Fibroblast of lung (primary cell): ENCODE data around the gene AURKB. TPM values are rescaled to one million over a fixed set of nuclear protein-coding genes. Genes with fewer than 3 reads are reported as not detected.
A peak's percentile ranks its signal among the peaks of the same experiment; 100 is the strongest.

Source experiments
- DNase-seq, 2 donors: peaks; one replicate each; pipeline versions ENCODE4 v3.0.0 to v3.0.0-alpha.2; 2010; ENCODE audit warnings: low read depth in 2 of 2
- H2AFZ ChIP-seq: 2 replicates; pipeline ENCODE4 v1.5.1; 2012; ENCODE audit warnings: low read length, control low read depth, inconsistent platforms
- H3K27ac ChIP-seq: 2 replicates; pipeline ENCODE4 v1.5.1; 2011; ENCODE audit warnings: low read length, control low read depth; ENCODE audit not compliant: insufficient read depth
- H3K27me3 ChIP-seq: 2 replicates; pipeline ENCODE4 v1.5.1; 2011; ENCODE audit warnings: mild to moderate bottlenecking, low read length; ENCODE audit not compliant: control insufficient read depth, insufficient read depth
- H3K36me3 ChIP-seq: 2 replicates; pipeline ENCODE4 v1.5.1; 2011; ENCODE audit warnings: low read length; ENCODE audit not compliant: control insufficient read depth, insufficient read depth
- H3K4me1 ChIP-seq: 2 replicates; pipeline ENCODE4 v1.5.1; 2011; ENCODE audit warnings: low read length; ENCODE audit not compliant: control insufficient read depth, insufficient read depth; ENCODE audit errors: extremely low read depth
- H3K4me2 ChIP-seq: 2 replicates; pipeline ENCODE4 v1.5.1; 2011; ENCODE audit warnings: low read length, control low read depth; ENCODE audit not compliant: insufficient read depth; ENCODE audit errors: extremely low read depth
- H3K4me3 ChIP-seq, 4 experiments: fragments of 200-600 bp in 1 of 4; sonication (generic) in 1 of 4; replicated peaks in 1 of 4; 2 replicates each; pipeline ENCODE4 v1.5.1; 2011 to 2016; ENCODE audit warnings: low read length in 4 of 4, low read depth in 3 of 4, mild to moderate bottlenecking in 3 of 4, control low read depth in 2 of 4, inconsistent platforms in 1 of 4, mixed read lengths in 1 of 4; ENCODE audit not compliant: insufficient read depth in 1 of 4; ENCODE audit errors: control extremely low read depth in 1 of 4
- H3K79me2 ChIP-seq: 2 replicates; pipeline ENCODE4 v1.5.1; 2012; ENCODE audit warnings: mild to moderate bottlenecking, low read length, inconsistent platforms; ENCODE audit not compliant: control insufficient read depth, insufficient read depth
- H3K9ac ChIP-seq: 2 replicates; pipeline ENCODE4 v1.5.1; 2011; ENCODE audit warnings: mild to moderate bottlenecking, low read length, control low read depth; ENCODE audit not compliant: insufficient read depth
- H3K9me3 ChIP-seq: 2 replicates; pipeline ENCODE4 v1.5.1; 2012; ENCODE audit warnings: low read depth, low read length; ENCODE audit not compliant: control insufficient read depth, insufficient read depth
- H4K20me1 ChIP-seq: 2 replicates; pipeline ENCODE4 v1.5.1; 2011; ENCODE audit warnings: low read length; ENCODE audit not compliant: control insufficient read depth, insufficient read depth; ENCODE audit errors: extremely low read depth
- CTCF ChIP-seq, 2 donors: IDR thresholded peaks in 1 of 2; conservative IDR thresholded peaks in 1 of 2; 1 replicate in 1 of 2; 2 replicates in 1 of 2; pipeline ENCODE4 v1.5.1; 2011 to 2012; ENCODE audit warnings: low read length in 2 of 2, control low read depth in 1 of 2, inconsistent platforms in 1 of 2, low read depth in 1 of 2, mild to moderate bottlenecking in 1 of 2
- EZH2 ChIP-seq: IDR thresholded peaks from 2 replicates; pipeline ENCODE4 v1.5.1; 2012; ENCODE audit warnings: low read length, control low read depth, mild to moderate bottlenecking; ENCODE audit errors: missing control alignments
- polyA plus RNA-seq, 2 donors: library from polyadenylated mRNA; depleted of rRNA in 1 of 2; stranded (reverse) in 1 of 2; unstranded in 1 of 2; fragments of >200 nt; gene quantifications; 2 replicates each; pipeline ENCODE4 v1.2.1, GENCODE V29; 2011 to 2012; ENCODE audit warnings: missing spikeins in 1 of 2
- total RNA-seq: library from RNA; depleted of rRNA; stranded (reverse); fragments of >200 nt; gene quantifications from 2 replicates; pipeline ENCODE4 v1.2.1, GENCODE V29; 2014

The AURKB gene
- total and polyA plus RNA-seq, 2 donors (not counting 1 experiment from before 2014, with no cell fraction given), result 7.5 to 8.4 TPM

GRCh38 chr17:8187517-8188262 is 22.7 kb downstream of the AURKB start:
- Histone ChIP-seq H3K9me3 (no peaks in the 10 kb centered on the region), H3K4me2 (peak overlapping the region; percentile 98), H4K20me1 (peaks cover 2% of the 10 kb centered on the region), H3K4me1 (peaks cover 13% of the 10 kb centered on the region), H3K4me3 (peak overlapping the region; percentile 66 to 97 (median 82)), H2AFZ (no peak overlapping the region), H3K27me3 (no peaks in the 10 kb centered on the region), H3K79me2 (peaks cover 15% of the 10 kb centered on the region), H3K9ac (peak overlapping the region; percentile 37), H3K36me3 (no peaks in the 10 kb centered on the region), H3K27ac (peak overlapping the region; percentile 78)
- DNase-seq, result peak; percentile 99 to 100
- no peak for TF ChIP-seq EZH2
- no peak for TF ChIP-seq CTCF (conservative IDR thresholded peaks at IDR 0.05 in 1 of 2, IDR thresholded peaks at IDR 0.05 in 1 of 2; ENCODE audit: low read depth in 1 of 2, low read length in 2 of 2)

GRCh38 chr17:8186787-8187516 is 23.4 kb downstream of the AURKB start:
- H3K4me2 ChIP-seq, result peak overlapping the region; percentile 92
- H3K36me3 ChIP-seq, result no peaks in the 10 kb centered on the region
- TF ChIP-seq EZH2 (no peak), CTCF (conservative IDR thresholded peaks at IDR 0.05 in 1 of 2, IDR thresholded peaks at IDR 0.05 in 1 of 2; ENCODE audit: low read depth in 1 of 2, low read length in 2 of 2) (peak; percentile 42 to 44)
- peaks cover 13% of the 10 kb centered on the region for H3K4me1 ChIP-seq
- DNase-seq, result peak; percentile 93 to 97
- H3K27me3 ChIP-seq, result no peaks in the 10 kb centered on the region
- H3K79me2 ChIP-seq, result peaks cover 15% of the 10 kb centered on the region
- peak overlapping the region; percentile 81 for H3K27ac ChIP-seq
- peak overlapping the region; percentile 93 for H2AFZ ChIP-seq
- H3K4me3 ChIP-seq, result peak overlapping the region; percentile 88 to 97 (median 96)
- H3K9me3 ChIP-seq, result no peaks in the 10 kb centered on the region
- H3K9ac ChIP-seq, result no peak overlapping the region
- H4K20me1 ChIP-seq, result peaks cover 2% of the 10 kb centered on the region

GRCh38 chr17:8186446-8186786 is 24.0 kb downstream of the AURKB start:
- peaks cover 13% of the 10 kb centered on the region for H3K4me1 ChIP-seq
- peak overlapping the region; percentile 88 to 97 (median 96) for H3K4me3 ChIP-seq
- peak overlapping the region; percentile 92 for H3K4me2 ChIP-seq
- no peaks in the 10 kb centered on the region for H3K27me3 ChIP-seq
- no peaks in the 10 kb centered on the region for H3K9me3 ChIP-seq
- H4K20me1 ChIP-seq, result peaks cover 2% of the 10 kb centered on the region
- no peaks in the 10 kb centered on the region for H3K36me3 ChIP-seq
- H3K9ac ChIP-seq, result peak overlapping the region; percentile 65
- DNase-seq, result no peak
- H2AFZ ChIP-seq, result peak overlapping the region; percentile 93
- TF ChIP-seq EZH2 (no peak), CTCF (conservative IDR thresholded peaks at IDR 0.05 in 1 of 2, IDR thresholded peaks at IDR 0.05 in 1 of 2; ENCODE audit: low read depth in 1 of 2, low read length in 2 of 2) (no peak)
- peak overlapping the region; percentile 81 for H3K27ac ChIP-seq
- H3K79me2 ChIP-seq, result peaks cover 15% of the 10 kb centered on the region
